ENCODE measurements around the gene MRPS18A.

GRCh38 chr6:43623880-43624785, 63.5 kb downstream of the MRPS18A start:
- TF ChIP-seq CTCF (IDR thresholded peaks at IDR 0.05 in 2 of 3, conservative IDR thresholded peaks at IDR 0.05 in 1 of 3; ENCODE audit: insufficient read depth in 2 of 3, low read depth in 1 of 3, low read length in 3 of 3) (no peak), POLR2A (conservative IDR thresholded peaks at IDR 0.05) (peak; percentile 53), CBX2 (IDR thresholded peaks at IDR 0.05; ENCODE audit: insufficient read depth, low read length, poor library complexity, severe bottlenecking) (no peak), RNF2 (IDR thresholded peaks at IDR 0.05) (no peak), STAT6 (CRISPR knock-in tag; IDR thresholded peaks at IDR 0.05) (no peak), HDAC1 (IDR thresholded peaks at IDR 0.05) (no peak), ZKSCAN8 (CRISPR knock-in tag; IDR thresholded peaks at IDR 0.05) (no peak), HLTF (IDR thresholded peaks at IDR 0.05) (no peak)
